OCI-LY3 (cell line): Measurements from ENCODE around the gene NPEPL1.

Source experiments
- CTCF ChIP-seq: fragments of 200-600, 300-600 bp; sonication (generic); IDR thresholded peaks from 2 replicates; pipeline ENCODE4 v1.5.1; 2014; ENCODE audit warnings: antibody characterized with exemption, low read length, low read depth
- EZH2phosphoT487 ChIP-seq: fragments of 200-600 bp; shearing (Covaris generic); IDR thresholded peaks from 2 replicates; pipeline ENCODE4 v1.6.1; 2018; ENCODE audit warnings: antibody characterized with exemption, mixed run types, low read depth

- TF ChIP-seq CTCF (no peak), EZH2phosphoT487 (no peak)
These were observed 60.8 kb downstream of the NPEPL1 start for GRCh38 chr20:58753267-58753921.
